ENCODE measurements around the gene KCNN3.

Gene KCNN3

GRCh38 chr1:154730986-154731489, 139.0 kb downstream of the KCNN3 start:
- TF ChIP-seq ZFX (IDR thresholded peaks at IDR 0.05; ENCODE audit: borderline replicate concordance) (no peak), CTCF (IDR thresholded peaks at IDR 0.05) (no peak)
- H3K27ac ChIP-seq, result no peak overlapping the region

GRCh38 chr1:154730259-154730658, 139.8 kb downstream of the KCNN3 start:
- TF ChIP-seq CTCF (IDR thresholded peaks at IDR 0.05), result no peak
- TF ChIP-seq ZFX (IDR thresholded peaks at IDR 0.05; ENCODE audit: borderline replicate concordance), result no peak
- no peak overlapping the region for H3K27ac ChIP-seq

GRCh38 chr1:154729577-154729976, 140.5 kb downstream of the KCNN3 start:
- no peak for TF ChIP-seq ZFX (IDR thresholded peaks at IDR 0.05; ENCODE audit: borderline replicate concordance)
- no peak for TF ChIP-seq CTCF (IDR thresholded peaks at IDR 0.05)
- H3K27ac ChIP-seq, result no peak overlapping the region

GRCh38 chr1:154729031-154729442, 141.0 kb downstream of the KCNN3 start:
- H3K27ac ChIP-seq, result no peak overlapping the region
- TF ChIP-seq CTCF (IDR thresholded peaks at IDR 0.05) (no peak), ZFX (IDR thresholded peaks at IDR 0.05; ENCODE audit: borderline replicate concordance) (no peak)

GRCh38 chr1:154726896-154727753, 143.0 kb downstream of the KCNN3 start:
- no peak overlapping the region for H3K27ac ChIP-seq

GRCh38 chr1:154726443-154726842, 143.6 kb downstream of the KCNN3 start:
- TF ChIP-seq ZFX (IDR thresholded peaks at IDR 0.05; ENCODE audit: borderline replicate concordance) (no peak), CTCF (IDR thresholded peaks at IDR 0.05) (no peak)
- H3K27ac ChIP-seq, result no peak overlapping the region

More at GRCh38 chr1:154726896-154727753, 143.0 kb downstream of the KCNN3 start:
- no peak for TF ChIP-seq CTCF (IDR thresholded peaks at IDR 0.05)
- TF ChIP-seq ZFX (IDR thresholded peaks at IDR 0.05; ENCODE audit: borderline replicate concordance), result no peak

- TF ChIP-seq ZFX (IDR thresholded peaks at IDR 0.05; ENCODE audit: borderline replicate concordance) (no peak), CTCF (IDR thresholded peaks at IDR 0.05) (no peak)
- H3K27ac ChIP-seq, result no peak overlapping the region
Observed at GRCh38 chr1:154725865-154726264, 144.2 kb downstream of the KCNN3 start.
